Esophagus squamous epithelium (tissue), 4 donors: ENCODE data around the gene FAM24A.
"Not testable (repeated sequence)": the region's sequence is repeated elsewhere in the genome, so short reads cannot be mapped to it uniquely, and the experiment has no call there.

Experiments used
- POLR2A ChIP-seq, 4 donors: fragments of 450-650 bp; IDR thresholded peaks; one replicate each; pipeline ENCODE4 v1.6.1; 2017; ENCODE audit warnings: antibody characterized with exemption in 4 of 4, mild to moderate bottlenecking in 4 of 4, moderate library complexity in 3 of 4
- TF ChIP-seq, protein P1 (sequence below), 6 experiments: fragments of 450-650 bp in 4 of 6; fragments of 200-600 bp in 2 of 6; sonication (generic) in 2 of 6; IDR thresholded peaks; one replicate each; pipeline ENCODE4 v1.5.1; 2016 to 2019; ENCODE audit warnings: antibody characterized with exemption in 6 of 6, mild to moderate bottlenecking in 4 of 6, moderate library complexity in 4 of 6

DNA sequence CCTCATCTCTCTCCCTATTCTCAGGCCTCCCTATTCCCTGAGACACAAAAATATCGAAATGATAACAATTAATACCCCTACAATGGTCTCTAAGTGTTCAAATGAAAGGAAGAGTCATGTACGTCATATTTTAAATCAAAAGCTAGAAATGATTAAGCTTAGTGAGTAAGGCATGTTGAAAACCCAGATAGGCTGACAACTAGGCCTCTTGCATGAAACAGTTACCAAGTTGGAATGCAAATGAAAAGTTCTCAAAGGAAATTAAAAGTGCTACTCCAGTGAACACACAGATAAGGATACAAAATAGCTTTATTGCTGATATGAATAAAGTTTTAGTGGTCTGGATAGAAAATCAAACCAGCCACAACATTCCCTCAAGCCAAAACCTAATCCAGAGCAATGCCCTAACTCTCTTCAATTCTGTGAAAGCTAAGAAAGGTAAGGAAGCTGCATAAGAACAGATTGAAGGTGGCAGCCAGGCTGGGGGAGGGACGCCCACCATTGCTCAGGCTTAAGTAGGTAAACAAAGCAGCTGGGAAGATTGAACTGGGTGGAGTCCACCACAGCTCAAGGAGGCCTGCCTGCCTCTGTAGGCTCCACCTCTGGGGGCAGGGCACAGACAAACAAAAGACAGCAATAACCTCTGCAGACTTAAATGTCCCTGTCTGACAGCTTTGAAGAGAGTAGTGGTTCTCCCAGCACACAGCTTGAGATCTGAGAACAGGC lies 43.5 kb upstream of the FAM24A start:
- TF ChIP-seq, protein P1, sequence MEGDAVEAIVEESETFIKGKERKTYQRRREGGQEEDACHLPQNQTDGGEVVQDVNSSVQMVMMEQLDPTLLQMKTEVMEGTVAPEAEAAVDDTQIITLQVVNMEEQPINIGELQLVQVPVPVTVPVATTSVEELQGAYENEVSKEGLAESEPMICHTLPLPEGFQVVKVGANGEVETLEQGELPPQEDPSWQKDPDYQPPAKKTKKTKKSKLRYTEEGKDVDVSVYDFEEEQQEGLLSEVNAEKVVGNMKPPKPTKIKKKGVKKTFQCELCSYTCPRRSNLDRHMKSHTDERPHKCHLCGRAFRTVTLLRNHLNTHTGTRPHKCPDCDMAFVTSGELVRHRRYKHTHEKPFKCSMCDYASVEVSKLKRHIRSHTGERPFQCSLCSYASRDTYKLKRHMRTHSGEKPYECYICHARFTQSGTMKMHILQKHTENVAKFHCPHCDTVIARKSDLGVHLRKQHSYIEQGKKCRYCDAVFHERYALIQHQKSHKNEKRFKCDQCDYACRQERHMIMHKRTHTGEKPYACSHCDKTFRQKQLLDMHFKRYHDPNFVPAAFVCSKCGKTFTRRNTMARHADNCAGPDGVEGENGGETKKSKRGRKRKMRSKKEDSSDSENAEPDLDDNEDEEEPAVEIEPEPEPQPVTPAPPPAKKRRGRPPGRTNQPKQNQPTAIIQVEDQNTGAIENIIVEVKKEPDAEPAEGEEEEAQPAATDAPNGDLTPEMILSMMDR (IDR thresholded peaks at IDR 0.05), result not testable (repeated sequence)
- not testable (repeated sequence) for TF ChIP-seq POLR2A (IDR thresholded peaks at IDR 0.05)
